SK-N-SH (cell line): ENCODE results near the gene DMGDH.

ENCODE experiments used
- CHD2 ChIP-seq: fragments of 150-350 bp; IDR thresholded peaks from 2 replicates; pipeline ENCODE4 v1.6.1; 2018; ENCODE audit warnings: low read length; ENCODE audit not compliant: partially characterized antibody
- CTCF ChIP-seq: fragments of 200-600 bp; sonication (generic); IDR thresholded peaks from 2 replicates; pipeline ENCODE4 v1.6.1; 2017; ENCODE audit warnings: antibody characterized with exemption, mild to moderate bottlenecking, moderate library complexity
- MAX ChIP-seq: IDR thresholded peaks from 2 replicates; pipeline ENCODE4 v1.4.0; 2012; ENCODE audit warnings: low read depth
- RAD21 ChIP-seq: IDR thresholded peaks from 2 replicates; pipeline ENCODE4 v1.6.1; 2012; ENCODE audit warnings: mild to moderate bottlenecking, low read length

GRCh38 chr5:79086116-79086515 lies 16.6 kb upstream of the DMGDH start:
- TF ChIP-seq CHD2 (no peak), RAD21 (no peak), CTCF (no peak), MAX (no peak)
